ENCODE results near the gene RPL39L.

RPL39L gene

DNA sequence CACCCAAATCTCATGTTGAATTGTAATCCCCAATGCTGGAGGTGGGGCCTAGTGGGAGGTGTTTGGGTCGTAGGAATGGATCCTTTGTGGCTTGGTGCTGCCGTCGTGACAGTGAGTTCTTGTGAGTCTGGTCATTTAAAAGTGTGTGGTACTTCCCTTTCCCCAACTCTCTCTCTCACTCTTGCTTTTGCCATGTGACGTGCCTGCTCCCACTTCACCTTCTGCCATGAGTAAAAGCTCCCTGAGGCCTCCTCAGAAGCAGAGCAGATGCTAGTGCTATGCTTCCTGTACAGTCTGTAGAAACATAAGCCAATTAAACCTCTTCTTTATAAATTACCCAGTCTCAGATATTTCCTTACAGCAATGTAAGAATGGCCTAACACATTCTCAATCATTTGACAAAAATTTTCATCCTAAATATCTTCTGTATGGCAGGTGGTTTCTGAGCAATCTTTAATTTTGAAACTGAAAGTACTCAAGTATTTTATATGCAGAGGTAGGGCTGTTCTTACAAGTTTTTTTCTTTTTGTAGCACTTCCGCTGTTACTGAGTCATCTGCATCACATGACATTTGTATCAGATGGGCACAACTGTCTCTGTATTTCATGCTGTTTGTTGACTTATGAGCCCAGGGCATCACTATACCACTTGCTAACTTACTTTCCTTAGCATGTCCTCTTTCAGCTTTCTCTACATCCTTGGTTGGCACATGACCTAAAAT is 8.8 kb downstream of the RPL39L start:
- Mint-ChIP-seq H3K36me3 (peaks cover 20 to 47% of the 10 kb centered on the region in 2 donors), H3K27me3 (no peaks in the 10 kb centered on the region), H3K4me3 (peak overlapping the region in 1 of 2 donors; percentile 52), H3K9me3 (peaks cover 18 to 28% of the 10 kb centered on the region in 2 donors), H3K27ac (peak overlapping the region; percentile 95), H3K4me1 (peaks cover 25% of the 10 kb centered on the region in 2 donors)
- DNase-seq = no peak
- ATAC-seq (replicated peaks) = peak; percentile 96 to 97

DNA sequence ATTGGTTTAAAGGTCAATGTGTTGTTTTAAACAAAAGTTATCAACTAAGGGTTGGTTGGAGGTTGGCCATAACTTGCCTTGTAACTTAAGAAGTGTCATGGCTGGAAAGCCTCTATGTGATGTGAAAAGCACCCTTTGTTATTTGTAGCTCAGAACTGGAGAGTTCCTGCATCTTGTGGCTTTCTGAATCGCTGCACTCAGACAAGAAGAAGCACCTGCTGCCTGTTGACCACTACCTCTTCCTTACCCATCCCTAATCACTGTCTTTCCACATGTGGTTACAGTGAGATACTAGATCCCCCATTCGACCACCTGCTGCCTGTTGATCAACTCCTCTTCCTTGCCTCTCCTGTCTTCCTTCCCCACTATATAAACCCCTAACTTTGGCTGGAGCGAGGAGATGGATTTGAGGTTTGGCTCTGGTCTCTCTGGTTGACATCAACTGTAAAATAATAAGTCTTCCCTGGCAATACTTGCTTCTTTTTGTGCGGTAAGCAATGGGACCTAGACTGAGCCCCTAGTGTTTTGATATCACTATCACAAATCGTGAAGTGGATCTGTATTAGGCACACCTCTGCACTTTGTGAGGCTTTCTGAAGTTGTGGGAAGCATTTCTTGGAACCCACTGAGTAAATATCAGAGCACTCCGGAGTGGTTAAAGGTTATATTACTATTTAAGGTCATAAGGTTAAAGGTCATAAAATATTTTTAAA is 13.8 kb downstream of the RPL39L start:
- H3K36me3 Mint-ChIP-seq = peaks cover 0 to 8% of the 10 kb centered on the region in 2 donors
- peaks cover 13 to 32% of the 10 kb centered on the region in 2 donors for H3K4me1 Mint-ChIP-seq
- peak overlapping the region; percentile 66 for H3K27ac Mint-ChIP-seq
- peaks cover 0 to 5% of the 10 kb centered on the region in 2 donors for H3K9me3 Mint-ChIP-seq
- peak; percentile 79 to 89 for ATAC-seq (replicated peaks)
- DNase-seq = no peak
- no peaks in the 10 kb centered on the region for H3K27me3 Mint-ChIP-seq
- H3K4me3 Mint-ChIP-seq = no peak overlapping the region

DNA sequence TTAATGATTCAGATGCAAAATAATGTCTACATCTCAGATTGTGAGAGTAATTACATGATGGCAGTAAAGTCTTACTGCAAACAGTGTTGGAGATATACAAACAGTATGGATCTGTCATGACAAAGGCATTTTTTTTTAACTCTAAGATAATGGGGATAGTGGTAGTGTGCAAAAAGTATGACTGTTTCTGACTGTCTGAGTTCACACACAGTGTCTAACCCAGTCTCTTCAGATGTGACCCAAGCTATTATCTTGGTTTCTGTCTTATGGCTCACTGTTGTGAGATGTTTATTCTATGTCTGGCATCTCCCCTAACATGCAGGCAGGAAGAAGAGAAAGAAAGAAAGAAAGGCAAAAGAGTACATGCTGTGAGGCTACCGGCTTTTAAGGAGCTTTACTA is 17.0 kb downstream of the RPL39L start:
- Mint-ChIP-seq H3K27me3 (no peaks in the 10 kb centered on the region), H3K4me1 (peaks cover 11 to 37% of the 10 kb centered on the region in 2 donors), H3K4me3 (no peak overlapping the region), H3K9me3 (no peaks in the 10 kb centered on the region), H3K27ac (no peak overlapping the region), H3K36me3 (no peaks in the 10 kb centered on the region)
- DNase-seq (no peak), ATAC-seq (replicated peaks) (no peak)

DNA sequence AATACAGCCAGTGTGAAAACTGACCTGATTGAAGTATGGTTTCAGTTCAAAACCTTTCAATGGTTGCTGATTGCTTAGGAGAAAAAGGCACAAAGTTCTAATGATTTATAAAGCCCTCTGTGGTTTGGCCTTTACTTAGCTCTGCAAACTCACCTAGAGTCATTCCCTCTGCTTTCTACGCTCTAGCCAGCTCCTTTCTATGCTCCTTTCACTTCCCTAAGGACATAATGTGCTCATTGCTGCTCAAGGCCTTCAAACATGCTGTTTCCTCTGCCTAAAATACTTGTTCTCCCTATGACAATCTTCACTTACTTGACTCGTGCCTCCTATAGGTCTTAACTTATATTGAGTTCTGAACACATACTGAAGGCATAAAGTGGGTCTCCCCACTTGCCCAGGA is 19.0 kb downstream of the RPL39L start:
- H3K4me3 Mint-ChIP-seq = no peak overlapping the region
- ATAC-seq (replicated peaks) (peak; percentile 92 to 95), DNase-seq (no peak)
- H3K27ac Mint-ChIP-seq = peak overlapping the region; percentile 3
- H3K36me3 Mint-ChIP-seq = no peaks in the 10 kb centered on the region
- no peaks in the 10 kb centered on the region for H3K9me3 Mint-ChIP-seq
- H3K27me3 Mint-ChIP-seq = no peaks in the 10 kb centered on the region
- peaks cover 7 to 32% of the 10 kb centered on the region in 2 donors for H3K4me1 Mint-ChIP-seq

DNA sequence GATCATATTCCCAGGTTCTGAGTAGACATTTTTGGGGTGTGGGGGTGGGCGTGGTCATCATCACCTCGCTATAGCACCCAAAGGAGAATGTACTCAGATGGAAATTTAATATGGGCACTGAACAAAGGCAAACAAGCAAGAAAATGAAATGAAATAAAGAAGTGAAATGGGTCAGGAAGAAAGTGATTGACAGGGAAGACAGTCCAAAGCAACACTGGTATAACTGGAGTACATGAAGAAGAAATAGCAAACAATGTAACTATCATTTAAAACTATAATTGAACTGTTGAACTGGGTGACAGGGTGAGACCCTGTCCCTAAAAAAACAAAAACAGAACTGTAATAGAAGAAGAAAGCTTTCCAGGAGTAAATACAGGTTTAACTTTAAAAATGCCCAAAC is 24.8 kb downstream of the RPL39L start:
- DNase-seq (no peak), ATAC-seq (replicated peaks) (no peak)
- Mint-ChIP-seq H3K36me3 (no peaks in the 10 kb centered on the region), H3K27me3 (no peaks in the 10 kb centered on the region), H3K4me3 (no peak overlapping the region), H3K4me1 (peaks cover 12 to 21% of the 10 kb centered on the region in 2 donors), H3K9me3 (no peaks in the 10 kb centered on the region), H3K27ac (no peak overlapping the region)

DNA sequence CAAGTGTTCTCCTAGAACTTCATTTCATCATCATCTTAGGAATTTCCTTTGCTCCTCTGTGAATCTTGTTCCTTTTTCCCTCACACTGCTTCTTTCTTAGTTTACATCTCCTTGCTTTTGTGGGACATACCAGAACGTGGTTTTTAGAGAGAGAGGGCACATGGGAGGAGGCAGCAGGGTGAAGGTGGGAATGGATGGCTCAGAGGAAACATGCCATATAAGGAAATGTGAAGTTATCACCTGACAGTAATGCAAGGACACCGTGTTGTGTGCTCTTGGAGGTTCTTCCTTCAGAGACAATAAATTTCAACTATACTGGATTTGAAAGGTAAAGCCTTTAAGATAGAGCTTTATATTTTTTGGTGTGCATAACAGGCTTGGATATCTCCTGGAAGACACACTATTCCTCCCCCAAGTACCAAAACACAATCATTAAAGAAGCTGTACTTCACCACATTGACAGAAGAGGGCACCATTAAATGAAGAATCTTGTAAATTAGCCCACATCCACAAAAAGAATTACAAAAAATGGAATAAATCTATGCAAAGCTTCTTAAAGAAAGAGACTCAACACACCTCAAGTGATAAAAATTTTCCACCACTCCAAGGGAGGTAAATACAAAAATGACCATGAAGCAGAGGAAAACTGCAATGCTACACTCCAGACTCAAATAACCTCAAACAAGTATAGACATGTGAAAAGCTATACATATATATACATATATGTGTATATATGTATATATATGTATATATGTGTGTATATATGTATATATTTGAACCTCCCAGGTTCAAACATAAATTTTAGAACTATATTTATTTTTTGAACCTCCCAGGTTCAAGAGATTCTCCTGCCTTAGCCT is 26.1 kb downstream of the RPL39L start:
- ATAC-seq (replicated peaks) (peak in 1 of 2 donors; percentile 42), DNase-seq (no peak)
- no peak overlapping the region for H3K27ac Mint-ChIP-seq
- no peaks in the 10 kb centered on the region for H3K9me3 Mint-ChIP-seq
- no peak overlapping the region for H3K4me3 Mint-ChIP-seq
- no peaks in the 10 kb centered on the region for H3K36me3 Mint-ChIP-seq
- no peaks in the 10 kb centered on the region for H3K27me3 Mint-ChIP-seq
- H3K4me1 Mint-ChIP-seq = peaks cover 12 to 21% of the 10 kb centered on the region in 2 donors

DNA sequence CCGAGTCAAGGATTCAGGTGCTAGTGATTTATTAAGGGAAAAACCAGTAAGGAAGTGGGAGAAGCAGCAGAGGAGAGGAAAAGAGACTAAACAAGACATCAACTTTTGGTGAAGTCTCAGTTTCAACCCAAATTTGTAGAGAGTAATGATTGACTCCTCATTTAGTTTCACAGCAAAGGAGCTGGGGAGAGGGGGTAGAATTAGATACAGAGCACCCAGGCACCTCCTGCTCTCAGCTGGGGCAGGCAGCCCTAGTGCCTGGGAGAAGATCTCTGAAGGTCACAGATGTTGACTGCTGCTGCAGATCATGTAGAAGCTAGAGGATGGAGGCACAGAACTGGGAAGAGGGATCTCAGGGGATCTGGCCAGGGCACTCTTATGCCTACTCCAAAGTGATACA is 29.1 kb downstream of the RPL39L start:
- DNase-seq = no peak
- Mint-ChIP-seq H3K27me3 (no peaks in the 10 kb centered on the region), H3K9me3 (no peaks in the 10 kb centered on the region), H3K27ac (no peak overlapping the region), H3K36me3 (no peaks in the 10 kb centered on the region), H3K4me3 (no peak overlapping the region), H3K4me1 (peaks cover 12 to 21% of the 10 kb centered on the region in 2 donors)
- no peak for ATAC-seq (replicated peaks)

DNA sequence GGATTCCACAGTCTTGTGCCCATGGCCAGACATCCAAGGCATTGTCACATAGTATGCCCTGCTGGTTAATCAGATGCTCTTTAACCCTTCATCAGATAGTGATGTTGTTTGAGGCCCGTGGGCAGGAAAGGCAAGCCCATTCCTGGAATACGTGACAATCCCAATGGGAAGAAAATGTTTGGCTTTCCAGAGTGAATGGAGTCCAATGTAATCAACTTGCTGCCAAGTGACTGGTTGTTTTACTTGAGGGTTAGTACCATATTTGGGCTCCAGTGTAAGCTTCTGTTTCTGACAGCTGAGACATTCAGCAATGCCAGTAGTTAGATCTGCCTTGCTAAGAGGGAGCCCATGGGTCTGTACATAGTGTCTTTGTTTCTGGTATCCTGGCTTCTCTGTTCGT is 31.3 kb downstream of the RPL39L start:
- peaks cover 8 to 15% of the 10 kb centered on the region in 2 donors for H3K4me1 Mint-ChIP-seq
- H3K27me3 Mint-ChIP-seq = no peaks in the 10 kb centered on the region
- no peak for DNase-seq
- H3K9me3 Mint-ChIP-seq = no peaks in the 10 kb centered on the region
- no peak overlapping the region for H3K4me3 Mint-ChIP-seq
- H3K27ac Mint-ChIP-seq = no peak overlapping the region
- H3K36me3 Mint-ChIP-seq = no peaks in the 10 kb centered on the region
- no peak for ATAC-seq (replicated peaks)

DNA sequence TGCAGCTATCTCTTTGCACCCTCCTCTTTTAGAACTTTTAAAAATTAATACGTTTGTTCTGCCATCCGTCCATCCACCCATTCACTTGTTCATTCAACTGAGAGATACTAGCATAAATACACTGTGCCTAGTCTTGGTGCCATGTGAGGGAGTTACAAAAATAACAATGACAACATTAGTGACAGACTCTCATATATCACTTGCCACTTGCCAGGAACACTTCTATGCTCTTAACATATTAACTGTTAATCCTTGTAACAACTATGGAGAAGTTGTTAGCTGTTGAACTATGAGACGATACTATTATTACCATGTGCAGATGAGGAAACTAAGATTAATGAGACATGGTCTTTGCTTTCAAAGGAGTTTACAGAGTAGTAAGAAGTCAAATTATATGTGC is 33.6 kb downstream of the RPL39L start:
- no peak overlapping the region for H3K4me3 Mint-ChIP-seq
- ATAC-seq (replicated peaks) (no peak), DNase-seq (no peak)
- peaks cover 15 to 20% of the 10 kb centered on the region in 2 donors for H3K4me1 Mint-ChIP-seq
- no peaks in the 10 kb centered on the region for H3K36me3 Mint-ChIP-seq
- H3K27me3 Mint-ChIP-seq = no peaks in the 10 kb centered on the region
- H3K9me3 Mint-ChIP-seq = no peaks in the 10 kb centered on the region
- H3K27ac Mint-ChIP-seq = no peak overlapping the region

DNA sequence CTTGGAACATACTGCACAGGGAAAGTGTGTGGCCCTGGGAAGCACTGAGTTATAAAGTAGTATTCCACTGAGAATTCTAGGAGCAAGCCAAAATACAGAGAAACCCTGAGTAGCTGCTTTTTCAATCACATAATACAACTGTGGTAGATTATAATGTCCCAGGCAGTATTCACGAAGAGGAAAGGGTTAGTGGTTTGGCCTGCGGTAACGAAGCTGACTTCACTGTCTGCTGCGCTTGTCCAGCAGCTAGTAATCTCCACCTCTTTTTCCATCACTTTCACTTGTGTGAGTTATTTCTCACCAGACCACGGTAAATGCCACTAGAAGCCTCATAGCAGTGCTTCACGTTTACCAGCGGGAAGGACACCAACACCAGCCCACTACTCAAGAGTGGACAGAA is 34.4 kb downstream of the RPL39L start:
- H3K4me3 Mint-ChIP-seq = no peak overlapping the region
- DNase-seq (no peak), ATAC-seq (replicated peaks) (peak in 1 of 2 donors; percentile 39)
- H3K27me3 Mint-ChIP-seq = no peaks in the 10 kb centered on the region
- H3K27ac Mint-ChIP-seq = no peak overlapping the region
- peaks cover under 1% of the 10 kb centered on the region in 2 donors for H3K36me3 Mint-ChIP-seq
- no peaks in the 10 kb centered on the region for H3K9me3 Mint-ChIP-seq
- peaks cover 11 to 15% of the 10 kb centered on the region in 2 donors for H3K4me1 Mint-ChIP-seq

DNA sequence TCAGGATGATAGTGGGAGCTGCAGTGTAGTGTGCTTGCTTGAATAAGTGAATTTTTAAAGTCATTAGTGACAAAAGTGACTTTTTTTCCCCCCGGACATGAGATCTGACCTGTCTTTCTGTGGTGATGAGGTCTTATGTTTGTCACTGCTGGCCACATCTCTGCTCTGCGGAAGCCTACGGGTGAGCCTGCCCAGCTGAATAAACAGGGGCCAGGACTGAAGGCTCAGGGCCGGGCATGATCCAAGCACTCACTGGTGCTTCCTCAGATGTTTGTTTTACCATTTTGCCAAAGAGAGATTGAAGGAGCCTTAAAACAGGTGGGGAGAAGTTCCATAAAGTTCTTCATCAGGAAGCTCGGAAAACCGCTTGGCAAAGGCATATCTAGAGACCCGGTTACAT is 35.0 kb downstream of the RPL39L start:
- peaks cover under 1 to 5% of the 10 kb centered on the region in 2 donors for H3K9me3 Mint-ChIP-seq
- peaks cover 4 to 6% of the 10 kb centered on the region in 2 donors for H3K36me3 Mint-ChIP-seq

DNA sequence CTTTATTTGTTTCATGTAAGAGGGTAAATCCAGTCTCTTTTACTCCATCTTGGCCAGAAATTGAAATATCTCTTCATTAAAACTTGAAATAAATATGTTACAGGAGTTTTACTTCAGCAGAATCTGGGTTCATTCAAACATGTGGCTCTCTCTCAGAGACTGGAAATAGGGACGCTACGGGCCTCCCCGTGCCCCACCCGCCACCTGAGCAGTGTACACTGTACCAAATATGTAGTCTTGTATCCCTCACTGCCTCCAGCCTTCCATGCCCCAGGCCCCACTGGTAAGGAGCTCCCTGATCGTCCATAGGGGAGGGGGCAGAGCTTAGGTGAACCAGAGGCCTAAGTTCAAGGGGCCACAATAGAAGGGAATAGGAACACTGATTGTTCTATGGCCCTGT is 36.0 kb downstream of the RPL39L start:
- ATAC-seq (replicated peaks) (no peak), DNase-seq (no peak)
- Mint-ChIP-seq H3K27ac (no peak overlapping the region), H3K9me3 (peaks cover 4 to 14% of the 10 kb centered on the region in 2 donors), H3K27me3 (no peaks in the 10 kb centered on the region), H3K4me3 (no peak overlapping the region), H3K4me1 (peaks cover 16 to 24% of the 10 kb centered on the region in 2 donors), H3K36me3 (peaks cover 8 to 9% of the 10 kb centered on the region in 2 donors)

More for the DNA sequence above, 35.0 kb downstream of the RPL39L start:
- peaks cover 11 to 14% of the 10 kb centered on the region in 2 donors for H3K4me1 Mint-ChIP-seq
- ATAC-seq (replicated peaks) (no peak), DNase-seq (no peak)
- no peak overlapping the region for H3K4me3 Mint-ChIP-seq
- no peaks in the 10 kb centered on the region for H3K27me3 Mint-ChIP-seq
- no peak overlapping the region for H3K27ac Mint-ChIP-seq

DNA sequence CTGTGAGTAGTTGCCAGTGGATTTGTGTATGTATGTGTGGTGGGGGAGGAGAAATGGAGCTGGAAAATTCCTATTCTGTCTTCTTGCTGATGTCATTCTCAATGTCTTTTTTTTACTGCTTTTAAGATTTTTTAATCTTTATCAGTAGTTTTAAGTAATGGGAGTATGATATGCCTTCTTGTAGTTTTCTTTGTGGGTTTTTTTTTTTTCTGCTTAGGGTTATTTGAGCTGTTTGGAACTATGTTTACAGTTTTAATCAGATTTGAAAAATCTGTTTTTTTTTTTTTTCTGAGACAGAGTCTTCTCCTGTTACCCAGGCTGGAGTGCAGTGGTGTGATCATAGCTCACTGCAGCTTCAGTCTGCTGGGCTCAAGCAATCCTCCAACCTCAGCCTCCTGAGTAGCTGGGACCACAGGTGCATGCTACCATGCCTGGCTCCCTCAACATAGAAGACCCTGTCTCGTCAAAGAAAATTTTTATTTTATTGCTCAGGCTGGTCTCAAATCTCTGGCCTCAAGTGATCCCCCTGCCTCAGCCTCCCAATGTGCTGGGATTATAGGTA is 37.1 kb downstream of the RPL39L start:
- Mint-ChIP-seq H3K36me3 (peaks cover 8 to 9% of the 10 kb centered on the region in 2 donors), H3K27ac (peak overlapping the region; percentile 91), H3K4me3 (peak overlapping the region; percentile 42 to 68)

More for the DNA sequence above, 37.1 kb downstream of the RPL39L start:
- DNase-seq (no peak), ATAC-seq (replicated peaks) (no peak)
- H3K27me3 Mint-ChIP-seq = no peaks in the 10 kb centered on the region
- H3K4me1 Mint-ChIP-seq = peaks cover 16 to 35% of the 10 kb centered on the region in 2 donors
- peaks cover 7 to 14% of the 10 kb centered on the region in 2 donors for H3K9me3 Mint-ChIP-seq

Data from stimulated activated naive B cell treated with anti-CD40 and anti-IgM and Interleukin-4, amounts not matched to agents 10 μg/mL and 1 μg/mL and 100 μg/mL, for 72 hours (primary cell).